Immature natural killer cell (primary cell): ENCODE measurements around the gene FTCD. TPM values are rescaled to one million over a fixed set of nuclear protein-coding genes. Genes with fewer than 3 reads are reported as not detected.

ENCODE experiments used
- DNase-seq, 3 donors: peaks; one replicate each; pipeline ENCODE4 v3.0.0; 2022; ENCODE audit warnings: mixed read lengths in 1 of 3
- H3K27ac Mint-ChIP-seq, 6 donors: one replicate each; pipeline ENCODE4 v1.8.0; 2020; ENCODE audit warnings: mixed read lengths in 6 of 6, mild to moderate bottlenecking in 5 of 6, inconsistent platforms in 4 of 6, moderate library complexity in 3 of 6
- H3K27me3 Mint-ChIP-seq, 3 donors: one replicate each; pipeline ENCODE4 v1.8.0; 2020 to 2021; ENCODE audit warnings: low read depth in 3 of 3, mild to moderate bottlenecking in 3 of 3, mixed read lengths in 3 of 3, moderate library complexity in 3 of 3, inconsistent platforms in 1 of 3
- H3K36me3 Mint-ChIP-seq, 3 donors: one replicate each; pipeline ENCODE4 v1.8.0; 2020; ENCODE audit warnings: mixed read lengths in 3 of 3, inconsistent platforms in 2 of 3, mild to moderate bottlenecking in 2 of 3
- H3K4me1 Mint-ChIP-seq, 2 donors: one replicate each; pipeline ENCODE4 v1.8.0; 2020; ENCODE audit warnings: inconsistent platforms in 2 of 2, mild to moderate bottlenecking in 2 of 2, mixed read lengths in 2 of 2, moderate library complexity in 1 of 2
- H3K4me3 Mint-ChIP-seq, 5 donors: one replicate each; pipeline ENCODE4 v1.8.0; 2020; ENCODE audit warnings: mild to moderate bottlenecking in 5 of 5, mixed read lengths in 5 of 5, inconsistent platforms in 3 of 5, moderate library complexity in 3 of 5
- H3K9me3 Mint-ChIP-seq, 6 donors: one replicate each; pipeline ENCODE4 v1.8.0; 2020; ENCODE audit warnings: mild to moderate bottlenecking in 6 of 6, mixed read lengths in 6 of 6, inconsistent platforms in 4 of 6, moderate library complexity in 3 of 6
- polyA plus RNA-seq, 3 donors: library from polyadenylated mRNA; unstranded; fragments of 300-500 nt; fragmentation: Illumina TruSeq; gene quantifications; one replicate each; pipeline ENCODE4 v1.2.3, GENCODE V29; 2021

FTCD gene
- polyA plus RNA-seq, 3 donors from 2014 or later = not detected

DNA sequence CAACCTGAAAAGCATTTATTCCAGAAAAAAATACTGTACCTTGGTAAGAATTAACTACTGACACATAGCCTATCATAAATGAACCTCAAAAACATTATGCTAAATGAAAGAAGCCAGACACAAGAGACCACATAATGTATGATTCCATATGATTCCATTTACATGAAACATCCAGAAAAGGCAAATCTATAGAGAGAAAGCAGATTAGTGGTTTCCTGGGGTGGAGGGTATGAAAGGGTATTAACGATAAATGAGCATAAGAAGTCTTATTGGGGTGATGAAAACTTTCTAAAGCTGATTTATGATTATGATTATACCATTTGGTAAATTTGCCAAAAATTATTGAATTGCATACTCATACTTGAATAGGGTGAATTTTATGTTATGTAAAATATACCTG lies 67.7 kb downstream of the FTCD start:
- H3K9me3 Mint-ChIP-seq = peaks cover 0 to 15% (median 9%) of the 10 kb centered on the region in 6 donors
- no peak for DNase-seq
- peaks cover 7 to 23% (median 14%) of the 10 kb centered on the region in 3 donors for H3K27me3 Mint-ChIP-seq
- H3K27ac Mint-ChIP-seq = no peak overlapping the region
- no peak overlapping the region for H3K4me3 Mint-ChIP-seq
- H3K4me1 Mint-ChIP-seq = peaks cover 4 to 10% of the 10 kb centered on the region in 2 donors
- H3K36me3 Mint-ChIP-seq = peaks cover 0 to 7% (median 4%) of the 10 kb centered on the region in 3 donors

Other genes with a start within 250 kb of the FTCD start
- gene COL6A1, start 173.8 kb downstream of the FTCD start, polyA plus RNA-seq = under 1 TPM in 2 of 3 donors, not detected in 1; 0.17 to 0.18 TPM
- 10 to 100 TPM in 2 of 3 donors, 1 to 10 TPM in 1; 4.4 to 46.6 (median 30.6) TPM for gene COL6A2, start 57.5 kb downstream of the FTCD start, polyA plus RNA-seq
- 10 to 100 TPM in 1 of 3 donors, 1 to 10 TPM in 2; 6.2 to 10.8 (median 9.4) TPM for gene SPATC1L, start 28.9 kb upstream of the FTCD start, polyA plus RNA-seq
- gene LSS, start 73.2 kb upstream of the FTCD start, polyA plus RNA-seq = 10 to 100 TPM; 11.3 to 26.2 (median 13.9) TPM
- 10 to 100 TPM; 25.9 to 55.3 (median 28.5) TPM for gene MCM3AP, start 130.0 kb upstream of the FTCD start, polyA plus RNA-seq
- gene YBEY, start 130.8 kb upstream of the FTCD start, polyA plus RNA-seq = 10 to 100 TPM; 14.2 to 23.5 (median 22.1) TPM
- 1 to 10 TPM in 1 of 3 donors, under 1 TPM in 2; 0.53 to 1.2 (median 0.91) TPM for gene C21orf58, start 168.3 kb upstream of the FTCD start, polyA plus RNA-seq
- gene PCNT, start 168.6 kb upstream of the FTCD start, polyA plus RNA-seq = 10 to 100 TPM in 1 of 3 donors, 1 to 10 TPM in 2; 2.9 to 47.0 (median 6.5) TPM